Measurements from ENCODE around the gene CTDSPL.

DNA sequence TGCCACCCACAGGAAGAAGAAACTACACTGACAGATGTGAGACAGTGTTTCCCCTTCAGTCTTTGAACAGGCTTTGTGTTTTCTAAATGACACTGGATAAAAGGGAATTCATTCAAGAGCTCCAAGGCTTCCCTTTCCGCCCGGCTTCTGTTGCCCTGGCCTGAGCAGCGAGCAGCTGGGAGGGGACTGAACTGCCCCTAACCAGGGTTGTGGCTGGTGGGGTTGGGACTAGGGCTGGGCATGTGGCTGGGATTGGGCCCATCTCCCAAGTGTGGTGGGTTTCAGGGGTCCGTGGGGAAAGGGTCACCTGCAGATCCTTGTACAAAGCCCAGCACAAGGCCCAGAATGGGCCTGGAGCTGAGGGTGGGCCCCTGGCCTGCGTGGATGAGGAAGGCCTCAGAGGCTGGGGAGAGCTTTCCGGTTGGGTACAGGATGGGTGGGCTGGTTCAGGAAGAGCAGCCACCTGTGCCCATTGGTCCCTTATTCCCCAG is 139.3 kb downstream of the CTDSPL start:
- TF ChIP-seq POLR2A (IDR thresholded peaks at IDR 0.05; ENCODE audit: low read depth, low read length) (no peak), POLR2AphosphoS5 (IDR thresholded peaks at IDR 0.05; ENCODE audit: low read depth, low read length) (no peak), TAF1 (IDR thresholded peaks at IDR 0.05; ENCODE audit: borderline replicate concordance, low read depth, low read length) (no peak)

Data from GM12892 (cell line).